HG02763 (cell line): ENCODE measurements around the gene MYO1A.
"Not testable (repeated sequence)": the region's sequence is repeated elsewhere in the genome, so short reads cannot be mapped to it uniquely, and the experiment has no call there.

Experiments used
- ATAC-seq: cut with Tn5 transposase; IDR thresholded peaks from one replicate; pipeline ENCODE4 v1.9.1; 2021; ENCODE audit warnings: mild to moderate bottlenecking, moderate library complexity; ENCODE audit not compliant: unreplicated experiment

Gene MYO1A

GRCh38 chr12:56996793-56997545 lies 53.0 kb downstream of the MYO1A start:
- no peak for ATAC-seq

DNA sequence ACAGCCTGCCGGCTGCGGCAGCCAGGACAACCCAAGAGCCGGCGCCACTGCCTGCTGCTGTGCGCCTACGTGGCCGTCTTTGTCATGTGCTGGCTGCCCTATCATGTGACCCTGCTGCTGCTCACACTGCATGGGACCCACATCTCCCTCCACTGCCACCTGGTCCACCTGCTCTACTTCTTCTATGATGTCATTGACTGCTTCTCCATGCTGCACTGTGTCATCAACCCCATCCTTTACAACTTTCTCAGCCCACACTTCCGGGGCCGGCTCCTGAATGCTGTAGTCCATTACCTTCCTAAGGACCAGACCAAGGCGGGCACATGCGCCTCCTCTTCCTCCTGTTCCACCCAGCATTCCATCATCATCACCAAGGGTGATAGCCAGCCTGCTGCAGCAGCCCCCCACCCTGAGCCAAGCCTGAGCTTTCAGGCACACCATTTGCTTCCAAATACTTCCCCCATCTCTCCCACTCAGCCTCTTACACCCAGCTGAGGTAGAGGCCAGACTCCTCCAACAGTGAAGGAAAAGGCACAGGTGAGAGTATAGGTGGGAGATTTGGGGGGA lies 53.9 kb downstream of the MYO1A start:
- ATAC-seq = no peak

GRCh38 chr12:56995201-56995929 lies 54.6 kb downstream of the MYO1A start:
- no peak for ATAC-seq

- no peak for ATAC-seq
Observed at GRCh38 chr12:56994231-56994746, 55.6 kb downstream of the MYO1A start.

GRCh38 chr12:56993346-56993745 lies 56.6 kb downstream of the MYO1A start:
- ATAC-seq = no peak

GRCh38 chr12:56991319-56992246 lies 58.3 kb downstream of the MYO1A start:
- no peak for ATAC-seq

- no peak for ATAC-seq
Observed at GRCh38 chr12:56990648-56991318, 59.1 kb downstream of the MYO1A start.

- no peak for ATAC-seq
Observed at GRCh38 chr12:56989861-56990610, 59.9 kb downstream of the MYO1A start.

DNA sequence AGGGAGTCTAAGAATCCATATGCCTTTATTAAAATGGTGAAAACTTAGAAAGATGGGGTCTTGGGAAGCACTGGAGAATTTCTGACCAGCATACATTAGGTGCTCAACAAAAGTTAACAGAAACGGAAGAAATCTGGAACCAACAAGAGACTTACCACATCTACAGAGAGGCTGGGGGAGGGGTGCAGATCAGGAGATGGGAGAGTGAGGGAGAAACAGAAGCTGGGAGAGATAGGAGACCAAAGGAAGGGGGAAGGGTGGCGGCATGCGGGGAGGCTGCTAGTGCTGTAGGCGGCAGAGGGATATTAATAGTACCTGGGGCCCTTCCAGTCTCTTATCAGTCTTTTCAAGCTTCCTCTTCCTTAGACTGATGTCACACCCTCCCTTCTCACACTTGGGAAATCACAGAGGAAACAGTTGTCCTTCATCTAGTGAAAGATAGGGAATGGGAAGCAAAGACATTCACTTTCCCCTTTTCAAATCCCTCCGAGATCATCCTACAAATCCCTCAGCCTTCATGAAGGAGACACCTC lies 61.7 kb downstream of the MYO1A start:
- no peak for ATAC-seq

DNA sequence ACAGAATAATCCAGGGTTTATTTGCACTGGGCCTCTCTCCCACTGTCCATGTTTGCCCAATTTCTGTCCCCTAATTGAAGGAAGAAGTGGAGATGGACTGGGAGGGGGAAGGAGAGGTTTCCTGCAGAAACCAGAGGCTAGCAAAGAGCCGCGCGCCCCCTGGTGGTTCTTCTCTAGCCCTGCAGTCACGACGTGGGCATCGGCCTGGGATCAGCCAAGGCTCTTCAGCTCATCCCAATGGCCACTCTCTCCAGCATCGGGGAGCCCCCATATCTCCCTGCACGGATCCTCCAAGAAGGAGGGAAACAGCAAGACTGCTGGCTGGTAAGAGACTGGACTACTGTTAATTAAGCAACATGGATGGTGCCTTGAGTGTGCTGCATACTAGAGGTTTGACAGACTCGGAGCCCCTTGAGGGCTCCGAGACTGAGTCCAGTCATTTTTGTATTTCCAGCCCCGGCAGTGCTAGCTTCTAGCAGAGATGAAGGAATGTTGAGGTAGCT lies 62.3 kb downstream of the MYO1A start:
- peak; percentile 50 for ATAC-seq

DNA sequence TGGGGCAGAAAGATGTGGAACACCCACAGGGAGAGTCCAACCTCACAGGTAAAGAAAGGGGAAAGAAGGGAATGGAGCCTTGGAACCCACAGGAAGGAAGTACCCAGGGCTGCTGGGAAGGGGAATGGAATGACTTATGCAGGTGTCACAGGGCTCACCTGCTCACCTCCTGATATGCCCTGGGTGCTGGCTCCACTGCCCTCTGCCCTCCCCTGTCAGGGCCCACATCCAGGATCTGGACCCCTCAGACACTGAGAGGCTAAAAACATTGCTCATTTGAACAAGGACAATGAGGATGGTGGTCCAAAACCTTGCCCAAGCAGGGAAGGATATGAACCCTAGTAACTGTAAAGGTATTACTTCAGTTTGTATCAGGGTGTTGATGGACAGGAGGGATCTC lies 62.9 kb downstream of the MYO1A start:
- no peak for ATAC-seq

DNA sequence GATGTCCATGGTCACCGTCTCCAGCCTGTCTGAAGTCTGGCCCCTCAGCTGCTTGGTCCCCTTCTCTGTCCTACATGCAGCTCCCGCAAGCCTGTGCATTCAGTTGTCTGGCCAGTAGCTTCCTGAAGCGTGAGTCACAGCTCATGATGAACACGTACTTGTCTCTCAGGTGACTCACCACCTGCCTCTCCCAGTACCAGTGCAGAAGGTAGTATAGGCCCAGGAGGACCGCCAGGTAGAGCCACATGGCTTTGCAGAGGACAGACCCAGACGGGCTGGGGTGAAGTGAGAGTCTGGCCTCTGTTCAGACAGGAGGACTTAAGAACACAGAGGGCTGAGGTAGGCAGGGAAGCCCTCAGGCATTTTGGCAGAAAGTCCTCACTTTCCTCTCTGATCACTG lies 64.2 kb downstream of the MYO1A start:
- ATAC-seq = not testable (repeated sequence)

DNA sequence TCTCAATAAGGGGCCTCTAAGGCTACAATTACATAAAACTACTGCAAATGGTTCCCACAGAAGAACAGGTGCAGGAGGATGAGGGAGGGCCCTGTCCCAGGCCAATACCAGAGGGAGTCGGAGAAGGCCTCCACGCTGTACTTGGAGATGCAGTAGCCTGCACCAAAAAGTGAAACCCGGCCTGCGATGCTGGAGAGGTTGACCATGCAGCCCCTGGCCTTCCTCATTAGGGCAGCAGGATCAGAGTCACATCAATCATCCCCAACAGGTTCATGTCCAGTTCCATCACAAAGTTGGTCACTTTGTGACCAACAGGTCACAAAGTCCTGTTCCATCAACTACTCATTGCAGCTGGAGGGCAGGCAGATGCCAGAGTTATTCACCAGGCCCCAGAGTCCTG lies 66.5 kb downstream of the MYO1A start:
- no peak for ATAC-seq

DNA sequence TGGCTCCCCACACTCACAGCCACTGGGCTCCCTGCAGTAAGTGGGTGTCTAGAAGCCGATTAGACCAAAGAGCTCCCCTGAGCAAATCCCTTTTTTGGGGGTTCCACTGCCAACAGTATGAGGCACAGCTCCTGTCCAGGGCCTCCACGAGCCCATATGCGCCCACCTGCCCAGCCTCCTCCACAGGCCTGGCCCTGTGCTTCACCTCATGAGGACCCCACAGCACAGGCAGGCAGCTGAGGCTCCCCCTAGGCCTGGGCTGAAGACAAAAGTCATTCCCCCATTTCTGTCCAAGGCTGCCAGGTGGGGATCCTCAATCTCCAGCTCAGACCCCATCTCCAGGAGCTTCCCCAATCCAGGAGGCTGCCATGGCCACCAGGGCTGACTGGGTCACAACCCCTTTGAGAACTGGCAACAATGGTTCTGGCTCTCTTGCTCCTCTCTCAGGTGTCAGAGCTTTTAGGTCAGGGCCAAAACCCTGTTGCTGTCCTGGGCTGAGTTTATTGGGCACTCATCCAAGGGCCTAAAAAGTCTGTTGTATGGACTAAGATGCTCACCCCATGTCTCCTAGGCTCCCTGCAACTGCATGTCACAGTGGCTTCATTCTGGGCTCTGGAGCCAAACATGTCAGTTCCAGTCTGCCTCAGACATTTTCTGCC lies 67.2 kb downstream of the MYO1A start:
- ATAC-seq = not testable (repeated sequence)

DNA sequence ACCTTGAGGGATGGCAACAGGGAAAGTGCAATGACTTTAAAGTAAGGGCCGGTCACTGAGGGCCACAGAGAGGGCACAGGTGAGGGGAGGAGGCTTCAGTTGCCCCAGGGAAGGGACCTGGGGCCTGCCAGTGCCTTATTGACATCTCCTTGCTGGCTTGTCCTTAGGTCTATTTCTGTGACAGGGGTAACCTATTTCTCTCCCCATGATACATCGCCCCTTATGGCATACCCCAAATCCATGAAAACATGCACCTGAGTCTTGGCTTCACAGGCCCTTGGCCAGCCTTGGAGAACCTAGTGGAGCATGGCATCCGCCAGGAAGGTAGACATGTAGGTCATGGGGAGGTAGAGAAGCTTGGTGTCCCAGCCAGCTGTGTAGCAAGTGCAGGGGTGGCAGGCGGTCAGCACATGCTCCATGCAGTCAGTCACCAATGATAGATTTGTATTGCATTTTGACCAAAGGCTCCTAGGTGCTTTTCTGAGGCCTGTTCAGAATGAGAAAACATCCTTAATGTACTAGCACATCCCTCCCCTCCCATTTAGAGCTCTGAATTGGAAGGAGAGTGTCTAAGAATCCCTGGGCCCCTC lies 68.9 kb downstream of the MYO1A start:
- ATAC-seq = no peak

GRCh38 chr12:56980268-56980667 lies 69.7 kb downstream of the MYO1A start:
- no peak for ATAC-seq

GRCh38 chr12:56979628-56980027 lies 70.3 kb downstream of the MYO1A start:
- no peak for ATAC-seq
